Measurements from ENCODE around the gene TEX38.
A peak's percentile ranks its signal among the peaks of the same experiment; 100 is the strongest.

TEX38 gene

DNA sequence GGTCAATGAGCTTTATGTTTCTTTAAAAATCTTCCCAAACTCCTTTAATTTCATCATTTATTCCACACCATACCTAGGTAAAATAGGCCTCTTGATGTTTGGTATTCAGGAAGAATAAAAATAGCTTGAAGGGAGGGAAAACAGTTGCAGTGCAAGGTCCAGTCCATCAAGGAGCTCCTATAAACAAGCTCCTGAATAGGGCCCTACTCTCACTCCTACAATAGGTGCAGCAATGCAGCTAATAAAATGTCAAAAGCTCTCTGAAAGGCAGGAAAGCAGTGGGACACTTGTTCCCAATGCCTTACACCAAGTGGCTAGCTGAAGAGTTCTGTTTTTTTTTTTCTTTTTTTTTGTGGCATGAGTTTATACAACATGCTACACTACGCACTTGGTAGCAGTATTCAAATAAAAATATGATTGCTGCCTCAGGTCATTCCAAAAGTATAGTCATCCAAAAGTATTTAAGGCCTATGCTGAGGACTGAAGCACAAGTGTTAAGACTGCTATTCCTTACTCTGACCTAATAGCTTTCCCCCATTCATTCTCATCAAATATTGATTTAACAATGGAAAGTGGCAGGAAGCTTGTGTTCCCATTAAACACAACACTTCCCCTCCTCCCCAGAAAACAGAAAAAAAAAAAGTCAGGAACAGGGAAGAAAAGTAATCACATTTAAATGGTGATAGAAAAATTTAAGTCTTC is 9.8 kb downstream of the TEX38 start:
- TF ChIP-seq, protein P1, sequence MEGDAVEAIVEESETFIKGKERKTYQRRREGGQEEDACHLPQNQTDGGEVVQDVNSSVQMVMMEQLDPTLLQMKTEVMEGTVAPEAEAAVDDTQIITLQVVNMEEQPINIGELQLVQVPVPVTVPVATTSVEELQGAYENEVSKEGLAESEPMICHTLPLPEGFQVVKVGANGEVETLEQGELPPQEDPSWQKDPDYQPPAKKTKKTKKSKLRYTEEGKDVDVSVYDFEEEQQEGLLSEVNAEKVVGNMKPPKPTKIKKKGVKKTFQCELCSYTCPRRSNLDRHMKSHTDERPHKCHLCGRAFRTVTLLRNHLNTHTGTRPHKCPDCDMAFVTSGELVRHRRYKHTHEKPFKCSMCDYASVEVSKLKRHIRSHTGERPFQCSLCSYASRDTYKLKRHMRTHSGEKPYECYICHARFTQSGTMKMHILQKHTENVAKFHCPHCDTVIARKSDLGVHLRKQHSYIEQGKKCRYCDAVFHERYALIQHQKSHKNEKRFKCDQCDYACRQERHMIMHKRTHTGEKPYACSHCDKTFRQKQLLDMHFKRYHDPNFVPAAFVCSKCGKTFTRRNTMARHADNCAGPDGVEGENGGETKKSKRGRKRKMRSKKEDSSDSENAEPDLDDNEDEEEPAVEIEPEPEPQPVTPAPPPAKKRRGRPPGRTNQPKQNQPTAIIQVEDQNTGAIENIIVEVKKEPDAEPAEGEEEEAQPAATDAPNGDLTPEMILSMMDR (conservative IDR thresholded peaks at IDR 0.05), result no peak
- peak overlapping the region; percentile 71 for H3K27ac ChIP-seq

DNA sequence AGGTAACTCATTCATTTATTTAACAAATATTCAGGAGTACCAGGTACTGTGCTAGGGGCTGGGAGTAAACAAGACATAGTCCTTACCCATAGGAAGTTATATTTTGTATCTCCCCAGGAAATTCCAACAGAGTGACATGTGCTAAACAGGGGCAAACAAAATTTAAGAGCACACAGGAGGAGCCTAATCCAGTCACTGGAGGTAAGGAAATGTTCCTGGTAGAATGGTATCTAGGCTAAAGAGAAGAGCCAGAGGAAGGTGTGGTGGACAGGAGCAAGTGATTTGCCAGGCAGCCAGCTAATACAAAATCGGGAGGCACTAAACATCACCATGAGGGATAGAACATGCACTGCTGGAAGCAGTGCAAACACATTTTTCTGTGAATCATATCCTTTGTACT is 10.4 kb downstream of the TEX38 start:
- H3K27ac ChIP-seq, result peak overlapping the region; percentile 71
- TF ChIP-seq, protein P1 (conservative IDR thresholded peaks at IDR 0.05), result no peak

DNA sequence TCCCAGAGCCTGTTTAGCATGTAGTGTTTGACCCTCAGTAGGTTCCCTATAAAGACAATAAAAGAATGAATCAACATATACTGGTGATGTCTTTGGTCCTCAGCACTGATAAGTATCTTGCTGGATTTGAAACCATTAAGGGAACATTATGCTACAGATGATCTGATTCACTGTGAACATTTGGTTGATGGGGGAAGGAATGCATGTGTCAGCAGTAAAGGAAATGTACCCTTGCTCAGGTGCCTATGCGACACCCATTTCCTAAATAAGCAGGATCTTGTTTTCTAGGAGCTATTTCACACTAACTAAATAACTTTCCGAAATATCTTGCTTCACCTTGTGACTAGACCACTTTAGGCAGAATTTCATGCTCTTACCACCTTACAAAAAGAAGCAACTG is 13.0 kb downstream of the TEX38 start:
- TF ChIP-seq, protein P1 (conservative IDR thresholded peaks at IDR 0.05), result no peak
- peak overlapping the region; percentile 11; the same call in 1 of the 2 replicates for H3K27ac ChIP-seq

DNA sequence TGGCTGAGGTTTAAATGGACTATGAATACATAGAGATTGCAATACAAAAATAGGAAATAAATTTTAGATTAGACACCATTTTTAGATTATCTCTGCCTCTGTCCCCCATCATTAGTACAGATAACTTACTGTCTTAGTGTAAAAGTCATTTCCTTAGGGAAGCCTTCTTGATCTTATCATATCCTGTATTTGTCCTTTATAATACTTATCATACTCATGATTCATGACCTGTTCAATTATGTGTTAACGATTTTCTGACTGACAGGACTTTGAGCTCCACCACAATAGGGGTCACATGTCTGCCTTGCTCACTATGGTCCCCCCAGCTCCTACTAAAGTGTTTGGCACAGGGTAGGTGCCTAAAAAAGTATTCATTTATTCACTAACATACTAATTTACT is 14.6 kb downstream of the TEX38 start:
- H3K27ac ChIP-seq, result peak overlapping the region; percentile 86
- TF ChIP-seq, protein P1 (conservative IDR thresholded peaks at IDR 0.05), result no peak

DNA sequence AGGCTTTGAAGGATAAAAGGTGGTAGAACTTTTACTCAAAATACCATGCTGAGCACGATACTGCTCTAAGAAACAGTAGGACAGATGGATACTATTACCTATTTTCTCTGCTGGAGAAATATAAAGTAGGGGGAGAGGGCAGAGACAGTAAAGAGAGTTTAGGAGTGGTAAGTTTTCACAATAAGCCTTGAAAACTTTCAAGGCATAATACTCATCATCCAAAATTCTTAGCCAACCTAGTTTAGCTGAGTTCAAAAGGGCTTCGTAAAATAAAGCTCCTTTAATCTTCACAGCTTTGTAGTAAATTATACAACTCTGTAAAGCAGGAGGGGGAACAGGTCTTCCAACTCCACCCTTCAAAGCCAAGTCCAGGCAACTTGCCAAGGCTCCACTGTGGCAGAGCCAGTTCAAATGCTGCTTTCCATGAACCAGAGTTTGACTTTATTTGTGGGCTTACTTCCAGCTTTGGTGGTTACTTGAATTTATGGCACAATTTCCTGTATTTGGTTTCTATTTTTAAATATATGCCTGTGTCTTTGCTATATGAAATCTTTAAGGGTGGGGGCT is 15.5 kb downstream of the TEX38 start:
- TF ChIP-seq, protein P1 (conservative IDR thresholded peaks at IDR 0.05), result no peak
- peak overlapping the region; percentile 86 for H3K27ac ChIP-seq

DNA sequence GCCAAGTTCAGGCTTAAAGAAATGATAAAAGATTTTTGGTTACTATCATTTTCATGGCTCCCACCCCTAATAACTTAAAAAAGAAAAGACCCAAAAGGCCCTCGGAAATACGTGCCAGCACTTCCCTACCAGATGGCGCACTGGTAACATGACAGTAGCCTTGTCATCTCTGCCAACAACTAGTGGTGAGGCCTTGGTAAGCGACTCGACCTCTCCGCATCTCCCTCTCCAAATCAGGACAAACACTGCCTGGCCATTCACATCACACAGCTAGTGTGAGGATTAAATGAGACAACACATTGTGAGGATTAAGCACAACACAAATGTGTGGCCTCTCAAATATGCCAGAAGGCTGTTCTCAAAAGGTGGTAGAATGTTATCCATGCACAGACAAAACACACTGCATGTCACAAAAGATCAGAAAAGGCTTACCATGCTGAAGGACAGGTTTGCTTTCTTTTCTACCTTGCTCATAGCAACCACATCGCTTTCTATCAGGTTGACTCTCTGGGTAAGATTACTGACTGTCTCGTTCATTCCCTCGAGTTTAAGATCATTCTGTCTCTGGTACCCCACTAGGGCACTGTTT is 16.4 kb downstream of the TEX38 start:
- H3K27ac ChIP-seq, result peak overlapping the region; percentile 86
- TF ChIP-seq, protein P1 (conservative IDR thresholded peaks at IDR 0.05), result no peak

DNA sequence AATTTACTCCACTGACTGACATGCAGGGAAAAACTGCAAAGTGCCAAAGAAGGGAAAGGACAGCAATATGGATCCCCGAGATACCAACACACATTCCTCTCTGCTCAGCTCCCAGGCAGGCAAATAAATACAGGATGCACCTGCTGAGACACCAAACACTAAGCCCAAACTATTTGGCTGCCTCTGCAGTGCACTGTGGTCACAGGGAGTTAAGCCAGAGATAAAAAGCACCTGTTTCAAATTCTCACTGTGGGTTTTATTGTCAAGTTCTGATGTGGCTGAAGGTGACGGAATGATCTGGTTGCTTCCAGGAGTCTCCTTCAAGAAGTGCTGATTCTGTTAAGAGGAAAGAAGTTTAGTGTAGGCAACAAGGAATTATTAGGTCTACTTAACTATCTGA is 17.7 kb downstream of the TEX38 start:
- peak overlapping the region; percentile 86 for H3K27ac ChIP-seq
- TF ChIP-seq, protein P1 (conservative IDR thresholded peaks at IDR 0.05), result no peak
